ENCODE data around the gene LIN28B. TPM values are rescaled to one million over a fixed set of nuclear protein-coding genes. Genes with fewer than 3 reads are reported as not detected.
"Not testable (repeated sequence)": the region's sequence is repeated elsewhere in the genome, so short reads cannot be mapped to it uniquely, and the experiment has no call there.

Gene LIN28B
- total and polyA plus RNA-seq, 8 donors, result 0.09 to 0.44 (median 0.29) TPM; not detected in 2

DNA sequence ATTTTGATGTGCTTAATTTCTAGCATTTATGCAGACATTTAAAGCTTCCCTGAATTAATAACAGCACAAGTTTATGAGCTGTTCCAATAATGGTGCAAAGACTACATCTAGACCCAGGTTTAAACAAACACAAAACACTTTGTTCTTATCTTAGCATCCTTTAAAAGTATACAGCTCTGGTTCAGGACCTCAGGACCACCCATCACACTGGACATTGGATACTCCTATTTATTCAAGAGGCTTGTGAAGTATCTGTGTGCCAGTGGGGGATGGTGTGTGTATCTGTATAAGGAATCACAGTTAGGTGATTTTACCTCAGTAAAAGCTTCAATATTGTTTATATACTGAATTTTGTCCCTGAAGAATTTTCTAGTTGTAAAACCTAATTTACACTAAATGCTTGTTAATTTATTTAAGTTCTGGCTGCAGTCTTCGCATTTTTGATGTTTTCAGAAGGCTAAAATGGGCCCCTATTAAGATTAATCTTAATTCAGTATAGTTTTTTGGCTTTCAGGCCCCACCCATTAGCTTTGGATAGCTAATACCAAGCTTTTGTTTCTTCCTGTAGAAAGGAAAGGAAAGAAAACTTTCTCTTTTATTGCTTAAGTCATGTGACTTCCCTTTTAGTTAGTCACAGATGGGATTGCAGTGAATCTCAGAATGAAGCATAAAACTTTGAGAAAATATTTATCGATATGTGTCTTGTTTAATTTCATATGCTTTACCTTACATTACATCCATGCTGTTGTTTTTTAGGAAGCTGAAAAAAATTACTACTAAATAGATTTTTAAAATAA is 13.1 kb downstream of the LIN28B start:
- Histone ChIP-seq H3K36me3 (no peaks in the 10 kb centered on the region), H3K27me3 (peaks cover 0 to 3% of the 10 kb centered on the region in 2 donors), H3K9me3 (no peaks in the 10 kb centered on the region), H3K4me3 (no peak overlapping the region), H3K4me1 (no peaks in the 10 kb centered on the region), H3K27ac (no peak overlapping the region)
- DNase-seq, result no peak
- ATAC-seq, result no peak
- TF ChIP-seq, protein P1, sequence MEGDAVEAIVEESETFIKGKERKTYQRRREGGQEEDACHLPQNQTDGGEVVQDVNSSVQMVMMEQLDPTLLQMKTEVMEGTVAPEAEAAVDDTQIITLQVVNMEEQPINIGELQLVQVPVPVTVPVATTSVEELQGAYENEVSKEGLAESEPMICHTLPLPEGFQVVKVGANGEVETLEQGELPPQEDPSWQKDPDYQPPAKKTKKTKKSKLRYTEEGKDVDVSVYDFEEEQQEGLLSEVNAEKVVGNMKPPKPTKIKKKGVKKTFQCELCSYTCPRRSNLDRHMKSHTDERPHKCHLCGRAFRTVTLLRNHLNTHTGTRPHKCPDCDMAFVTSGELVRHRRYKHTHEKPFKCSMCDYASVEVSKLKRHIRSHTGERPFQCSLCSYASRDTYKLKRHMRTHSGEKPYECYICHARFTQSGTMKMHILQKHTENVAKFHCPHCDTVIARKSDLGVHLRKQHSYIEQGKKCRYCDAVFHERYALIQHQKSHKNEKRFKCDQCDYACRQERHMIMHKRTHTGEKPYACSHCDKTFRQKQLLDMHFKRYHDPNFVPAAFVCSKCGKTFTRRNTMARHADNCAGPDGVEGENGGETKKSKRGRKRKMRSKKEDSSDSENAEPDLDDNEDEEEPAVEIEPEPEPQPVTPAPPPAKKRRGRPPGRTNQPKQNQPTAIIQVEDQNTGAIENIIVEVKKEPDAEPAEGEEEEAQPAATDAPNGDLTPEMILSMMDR (IDR thresholded peaks at IDR 0.05), result no peak
- intact Hi-C loops (cut with DNase I), result no loop called here

- H3K27me3 ChIP-seq, result peaks cover 0 to 3% of the 10 kb centered on the region in 2 donors
- TF ChIP-seq, protein P1 (IDR thresholded peaks at IDR 0.05), result no peak
- intact Hi-C loops (cut with DNase I), result no loop called here
- no peak for DNase-seq
- H3K4me3 ChIP-seq, result no peak overlapping the region
- no peak overlapping the region for H3K27ac ChIP-seq
- no peaks in the 10 kb centered on the region for H3K9me3 ChIP-seq
- no peaks in the 10 kb centered on the region for H3K4me1 ChIP-seq
- ATAC-seq, result no peak
- H3K36me3 ChIP-seq, result no peaks in the 10 kb centered on the region
Observed at GRCh38 chr6:104973404-104973803, 16.5 kb downstream of the LIN28B start.

DNA sequence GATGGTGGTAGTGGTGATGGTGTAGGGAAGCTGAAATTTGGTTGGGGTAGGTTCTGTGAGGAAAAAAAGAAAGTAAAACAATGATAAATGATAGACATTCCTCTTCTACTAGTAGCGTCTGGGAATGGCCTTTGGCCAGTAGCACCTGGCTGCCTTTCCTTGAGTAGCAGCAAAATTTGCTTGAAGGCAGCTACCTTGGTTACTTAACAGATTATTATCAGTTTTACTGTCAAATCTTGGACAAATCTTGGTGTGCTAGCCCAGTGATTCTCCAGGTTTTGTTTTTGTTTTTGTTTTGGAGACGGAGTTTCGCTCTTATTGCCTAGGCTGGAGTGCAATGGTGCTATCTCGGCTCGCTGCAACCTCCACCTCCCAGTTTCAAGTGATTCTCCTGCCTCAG is 26.4 kb downstream of the LIN28B start:
- H3K4me1 ChIP-seq, result no peaks in the 10 kb centered on the region
- H3K9me3 ChIP-seq, result no peaks in the 10 kb centered on the region
- no peaks in the 10 kb centered on the region for H3K27me3 ChIP-seq
- ATAC-seq (no peak), DNase-seq (no peak)
- H3K27ac ChIP-seq, result no peak overlapping the region
- TF ChIP-seq, protein P1 (IDR thresholded peaks at IDR 0.05), result no peak
- intact Hi-C loops (cut with DNase I), result no loop called here
- H3K4me3 ChIP-seq, result no peak overlapping the region
- H3K36me3 ChIP-seq, result no peaks in the 10 kb centered on the region

DNA sequence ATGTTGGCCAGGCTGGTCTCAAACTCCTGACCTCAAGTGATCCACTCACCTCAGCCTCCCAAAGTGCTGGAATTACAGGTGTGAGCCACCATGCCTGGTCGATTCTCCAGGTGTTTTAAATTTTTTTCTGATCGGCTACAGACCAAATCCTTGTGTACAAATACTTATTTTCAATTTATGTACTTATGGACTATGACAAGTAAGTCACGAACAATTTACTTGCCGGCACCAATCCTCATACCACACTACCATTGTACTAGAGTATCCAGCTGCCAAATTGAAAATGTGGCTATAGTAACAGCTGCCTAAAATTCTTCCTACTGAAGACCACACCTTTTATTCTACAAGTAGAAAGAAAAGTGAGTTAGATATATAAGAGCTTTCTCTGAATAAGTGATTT is 26.9 kb downstream of the LIN28B start:
- H3K27me3 ChIP-seq, result no peaks in the 10 kb centered on the region
- no peaks in the 10 kb centered on the region for H3K9me3 ChIP-seq
- no peak for ATAC-seq
- no peak overlapping the region for H3K4me3 ChIP-seq
- no peaks in the 10 kb centered on the region for H3K36me3 ChIP-seq
- intact Hi-C loops (cut with DNase I), result no loop called here
- no peaks in the 10 kb centered on the region for H3K4me1 ChIP-seq
- TF ChIP-seq, protein P1 (IDR thresholded peaks at IDR 0.05), result no peak
- DNase-seq, result no peak
- no peak overlapping the region for H3K27ac ChIP-seq

DNA sequence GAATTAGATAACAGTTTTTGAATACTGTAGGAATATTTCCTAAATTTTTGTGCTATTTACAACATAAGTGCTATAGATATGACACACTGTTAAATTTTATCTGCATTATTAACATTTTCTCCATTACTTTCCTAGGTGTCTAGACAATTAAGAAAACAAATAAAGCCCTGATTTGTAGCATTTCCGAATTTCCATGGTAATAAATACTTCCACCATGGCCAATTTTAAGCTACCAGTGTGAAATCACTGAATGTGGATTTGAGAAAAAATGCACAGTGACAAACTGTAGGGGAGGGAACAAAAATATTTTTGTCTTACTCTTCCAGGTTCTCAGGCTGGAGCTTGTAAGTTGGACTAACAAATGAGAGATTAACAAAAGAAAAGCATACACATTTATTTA is 27.9 kb downstream of the LIN28B start:
- H3K36me3 ChIP-seq, result no peaks in the 10 kb centered on the region
- ATAC-seq, result no peak
- intact Hi-C loops (cut with DNase I), result no loop called here
- TF ChIP-seq, protein P1 (IDR thresholded peaks at IDR 0.05), result no peak
- H3K4me1 ChIP-seq, result no peaks in the 10 kb centered on the region
- H3K27me3 ChIP-seq, result no peaks in the 10 kb centered on the region
- no peaks in the 10 kb centered on the region for H3K9me3 ChIP-seq
- DNase-seq, result no peak
- H3K27ac ChIP-seq, result no peak overlapping the region
- H3K4me3 ChIP-seq, result no peak overlapping the region

DNA sequence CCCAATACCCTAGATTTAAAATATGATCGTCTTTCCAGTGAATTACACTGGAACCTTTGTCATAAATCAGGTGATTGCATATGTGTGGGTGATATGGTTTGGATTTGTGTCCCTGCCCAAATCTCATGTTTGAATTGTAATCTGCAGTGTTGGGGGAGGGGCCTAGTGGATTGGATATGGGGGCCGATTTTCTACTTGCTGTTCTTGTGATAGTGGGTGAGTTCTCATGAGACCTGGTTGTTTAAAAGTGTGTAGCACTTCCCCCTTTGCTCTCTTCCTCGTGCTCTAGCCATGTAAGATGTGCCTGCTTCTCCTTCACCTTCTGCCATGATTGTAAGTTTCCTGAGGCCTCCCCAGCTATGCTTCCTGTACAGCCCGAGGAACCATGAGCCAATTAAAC is 29.0 kb downstream of the LIN28B start:
- DNase-seq; H3K4me1 ChIP-seq; H3K27me3 ChIP-seq; H3K27ac ChIP-seq; H3K4me3 ChIP-seq; H3K36me3 ChIP-seq; intact Hi-C loops (cut with DNase I); H3K9me3 ChIP-seq; ATAC-seq: not testable (repeated sequence)

Data from left lung (tissue), 10 donors.